Mucosa of rectum (tissue), 2 donors: ENCODE data around the gene CTNS.

Source experiments
- H3K27ac ChIP-seq, 2 donors: one replicate each; pipeline ENCODE4 v1.7.0; 2013; ENCODE audit warnings: inconsistent platforms in 2 of 2, low read depth in 2 of 2, low read length in 2 of 2
- H3K27me3 ChIP-seq, 2 donors: one replicate each; pipeline ENCODE4 v1.7.0; 2013; ENCODE audit warnings: low read length in 2 of 2; ENCODE audit not compliant: control insufficient read depth in 2 of 2, insufficient read depth in 2 of 2
- H3K36me3 ChIP-seq, 2 donors: one replicate each; pipeline ENCODE4 v1.7.0; 2013; ENCODE audit warnings: low read length in 2 of 2; ENCODE audit not compliant: control insufficient read depth in 2 of 2, insufficient read depth in 2 of 2
- H3K4me1 ChIP-seq, 2 donors: one replicate each; pipeline ENCODE4 v1.7.0; 2013; ENCODE audit warnings: low read length in 2 of 2, mild to moderate bottlenecking in 1 of 2; ENCODE audit not compliant: control insufficient read depth in 2 of 2, insufficient read depth in 2 of 2
- H3K4me3 ChIP-seq, 2 donors: one replicate each; pipeline ENCODE4 v1.7.0; 2013; ENCODE audit warnings: low read length in 2 of 2
- H3K9ac ChIP-seq, 2 donors: one replicate each; pipeline ENCODE4 v1.7.0; 2013; ENCODE audit warnings: low read length in 2 of 2, low read depth in 1 of 2, mild to moderate bottlenecking in 1 of 2
- H3K9me3 ChIP-seq, 2 donors: one replicate each; pipeline ENCODE4 v1.7.0; 2013; ENCODE audit warnings: low read length in 2 of 2; ENCODE audit not compliant: control insufficient read depth in 2 of 2
- donor health status: healthy.
- donor health status: Normal muscosa, but diverticular disease.

CTNS gene

GRCh38 chr17:3657874-3658783 is 21.6 kb downstream of the CTNS start:
- H3K9me3 ChIP-seq, result no peaks in the 10 kb centered on the region
- no peaks in the 10 kb centered on the region for H3K27me3 ChIP-seq
- H3K9ac ChIP-seq, result no peak overlapping the region
- H3K27ac ChIP-seq, result no peak overlapping the region
- no peak overlapping the region for H3K4me3 ChIP-seq
- peaks cover 0 to 3% of the 10 kb centered on the region in 2 donors for H3K36me3 ChIP-seq
- no peaks in the 10 kb centered on the region for H3K4me1 ChIP-seq

DNA sequence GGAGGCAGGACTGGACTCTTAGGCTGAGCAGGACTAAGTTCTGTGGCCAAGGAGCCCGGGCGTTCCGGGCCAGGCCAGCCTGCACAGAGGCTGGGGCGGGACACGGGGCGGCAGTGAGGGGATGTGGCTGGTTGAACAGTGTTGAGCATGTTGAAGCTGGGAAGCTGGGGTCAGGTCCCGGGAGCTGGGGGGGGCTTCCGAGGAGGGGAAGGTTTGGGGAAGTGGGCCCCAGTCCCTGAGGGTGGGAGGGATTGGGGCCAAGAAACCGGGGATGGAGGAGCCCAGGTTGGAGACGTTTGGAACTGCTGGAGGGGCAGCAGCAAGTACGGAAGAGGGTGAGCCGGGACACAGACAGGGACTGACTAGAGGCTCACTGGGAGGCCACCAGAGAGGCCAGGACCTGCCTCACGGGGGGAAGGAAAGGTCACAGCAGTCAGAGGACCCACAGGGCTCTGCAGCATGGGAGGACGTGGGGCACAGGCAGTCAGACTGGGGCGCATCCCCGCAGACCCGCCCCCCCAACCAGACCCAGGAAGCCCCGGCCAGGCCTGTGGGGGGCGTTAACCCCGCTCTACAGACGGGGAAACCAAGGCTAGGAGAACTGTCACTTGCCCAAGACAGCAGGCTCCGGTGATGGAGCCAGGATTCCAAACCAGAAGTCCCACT is 22.4 kb downstream of the CTNS start:
- H3K36me3 ChIP-seq, result peaks cover 7 to 10% of the 10 kb centered on the region in 2 donors
- no peaks in the 10 kb centered on the region for H3K9me3 ChIP-seq
- no peak overlapping the region for H3K4me3 ChIP-seq
- peak overlapping the region in 1 of 2 donors; percentile 23 for H3K27ac ChIP-seq
- H3K27me3 ChIP-seq, result no peaks in the 10 kb centered on the region
- no peak overlapping the region for H3K9ac ChIP-seq
- H3K4me1 ChIP-seq, result no peaks in the 10 kb centered on the region

- no peak overlapping the region for H3K4me3 ChIP-seq
- H3K27me3 ChIP-seq, result no peaks in the 10 kb centered on the region
- H3K36me3 ChIP-seq, result peaks cover 13 to 17% of the 10 kb centered on the region in 2 donors
Observed at GRCh38 chr17:3659541-3660111, 23.1 kb downstream of the CTNS start.

GRCh38 chr17:3660311-3660891 is 23.8 kb downstream of the CTNS start:
- no peaks in the 10 kb centered on the region for H3K4me1 ChIP-seq
- H3K27ac ChIP-seq, result no peak overlapping the region
- H3K36me3 ChIP-seq, result peaks cover 18 to 21% of the 10 kb centered on the region in 2 donors
- H3K27me3 ChIP-seq, result no peaks in the 10 kb centered on the region
- no peak overlapping the region for H3K4me3 ChIP-seq
- no peaks in the 10 kb centered on the region for H3K9me3 ChIP-seq
- no peak overlapping the region for H3K9ac ChIP-seq

More at GRCh38 chr17:3659541-3660111, 23.1 kb downstream of the CTNS start:
- no peaks in the 10 kb centered on the region for H3K4me1 ChIP-seq
- H3K27ac ChIP-seq, result peak overlapping the region in 1 of 2 donors; percentile 23
- no peaks in the 10 kb centered on the region for H3K9me3 ChIP-seq
- no peak overlapping the region for H3K9ac ChIP-seq

DNA sequence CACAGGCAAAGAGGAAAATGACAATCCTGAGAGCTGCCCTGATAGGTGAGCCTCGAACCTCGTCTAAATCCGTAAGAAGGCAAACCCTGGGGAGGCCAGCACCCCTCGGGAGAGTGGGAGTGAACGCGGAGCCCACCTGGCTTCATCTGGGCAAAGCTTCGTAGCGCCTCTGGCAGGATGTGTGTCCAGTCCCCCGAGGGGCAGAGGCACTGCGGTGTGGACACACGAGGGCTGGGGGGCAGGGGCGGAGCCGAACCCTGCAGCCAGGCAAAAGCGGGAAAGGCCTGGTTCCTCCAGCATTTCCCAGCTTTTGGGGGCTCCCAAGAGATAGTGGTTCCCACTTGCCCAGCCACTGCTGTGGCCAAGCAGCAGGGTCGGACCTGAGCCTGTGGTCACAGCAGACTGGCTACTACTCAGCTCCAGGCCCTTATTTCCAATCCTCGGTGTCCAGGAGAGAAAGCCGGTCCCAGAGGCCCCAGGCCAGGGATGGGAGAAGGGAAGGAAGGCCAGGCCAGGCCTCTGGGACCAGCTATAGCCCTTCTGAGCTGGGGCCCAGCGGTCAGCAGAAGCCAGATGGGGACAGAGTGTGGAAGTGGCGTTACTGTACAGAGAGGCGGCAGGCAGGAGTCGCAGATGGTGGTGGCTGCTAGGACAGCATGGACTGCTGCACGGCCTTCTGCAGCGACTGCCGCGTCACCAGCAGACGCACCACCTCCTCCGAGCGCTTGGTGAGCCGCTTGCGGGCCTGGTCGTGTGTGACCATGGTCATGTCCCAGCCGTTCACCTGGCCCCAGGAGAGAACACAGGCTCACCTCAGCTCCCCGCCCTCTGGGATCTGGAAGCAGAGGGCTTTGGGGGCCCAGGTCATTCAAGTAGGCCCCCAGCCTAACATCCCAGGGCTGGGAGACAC is 26.8 kb downstream of the CTNS start:
- Histone ChIP-seq H3K27ac (no peak overlapping the region), H3K4me3 (no peak overlapping the region), H3K36me3 (peaks cover 23 to 24% of the 10 kb centered on the region in 2 donors), H3K4me1 (peaks cover 12 to 19% of the 10 kb centered on the region in 2 donors), H3K9me3 (no peaks in the 10 kb centered on the region), H3K9ac (no peak overlapping the region), H3K27me3 (no peaks in the 10 kb centered on the region)

- Histone ChIP-seq H3K4me3 (no peak overlapping the region), H3K9ac (no peak overlapping the region), H3K9me3 (no peaks in the 10 kb centered on the region), H3K27me3 (no peaks in the 10 kb centered on the region), H3K27ac (no peak overlapping the region), H3K4me1 (peaks cover 19 to 25% of the 10 kb centered on the region in 2 donors), H3K36me3 (peaks cover 23 to 24% of the 10 kb centered on the region in 2 donors)
Observed at GRCh38 chr17:3665834-3666233, 29.3 kb downstream of the CTNS start.

GRCh38 chr17:3666516-3666915 is 30.0 kb downstream of the CTNS start:
- Histone ChIP-seq H3K27ac (peak overlapping the region in 1 of 2 donors; percentile 99), H3K9ac (peak overlapping the region in 1 of 2 donors; percentile 48), H3K9me3 (no peaks in the 10 kb centered on the region), H3K4me1 (peaks cover 19 to 25% of the 10 kb centered on the region in 2 donors), H3K27me3 (no peaks in the 10 kb centered on the region), H3K4me3 (peak overlapping the region; percentile 15 to 28), H3K36me3 (peaks cover 23 to 24% of the 10 kb centered on the region in 2 donors)

- H3K27ac ChIP-seq, result peak overlapping the region; percentile 99 to 100
Observed at GRCh38 chr17:3667366-3668278, 31.1 kb downstream of the CTNS start.

More at GRCh38 chr17:3667366-3668278, 31.1 kb downstream of the CTNS start:
- no peaks in the 10 kb centered on the region for H3K9me3 ChIP-seq
- peak overlapping the region; percentile 96 to 98 for H3K9ac ChIP-seq
- H3K4me3 ChIP-seq, result peak overlapping the region; percentile 88 to 89
- no peaks in the 10 kb centered on the region for H3K27me3 ChIP-seq
- peaks cover 23 to 24% of the 10 kb centered on the region in 2 donors for H3K36me3 ChIP-seq
- H3K4me1 ChIP-seq, result peaks cover 19 to 25% of the 10 kb centered on the region in 2 donors
